OCI-LY7 (cell line): ENCODE results near the gene GRIK2.

Source experiments
- EZH2phosphoT487 ChIP-seq: fragments of 200-600 bp; sonication (generic); IDR thresholded peaks from 2 replicates; pipeline ENCODE4 v1.6.1; 2018; ENCODE audit warnings: low read depth, borderline replicate concordance, mild to moderate bottlenecking, mixed run types, antibody characterized with exemption, low read length, moderate library complexity, mixed read lengths
- TF ChIP-seq, protein P1 (sequence below): fragments of 200-600 bp; sonication (generic); conservative IDR thresholded peaks from 2 replicates; pipeline ENCODE4 v1.5.1; 2014; ENCODE audit warnings: mild to moderate bottlenecking, antibody characterized with exemption, low read length, moderate library complexity, mixed read lengths

GRCh38 chr6:102068349-102068929 is 674.9 kb downstream of the GRIK2 start:
- TF ChIP-seq, protein P1, sequence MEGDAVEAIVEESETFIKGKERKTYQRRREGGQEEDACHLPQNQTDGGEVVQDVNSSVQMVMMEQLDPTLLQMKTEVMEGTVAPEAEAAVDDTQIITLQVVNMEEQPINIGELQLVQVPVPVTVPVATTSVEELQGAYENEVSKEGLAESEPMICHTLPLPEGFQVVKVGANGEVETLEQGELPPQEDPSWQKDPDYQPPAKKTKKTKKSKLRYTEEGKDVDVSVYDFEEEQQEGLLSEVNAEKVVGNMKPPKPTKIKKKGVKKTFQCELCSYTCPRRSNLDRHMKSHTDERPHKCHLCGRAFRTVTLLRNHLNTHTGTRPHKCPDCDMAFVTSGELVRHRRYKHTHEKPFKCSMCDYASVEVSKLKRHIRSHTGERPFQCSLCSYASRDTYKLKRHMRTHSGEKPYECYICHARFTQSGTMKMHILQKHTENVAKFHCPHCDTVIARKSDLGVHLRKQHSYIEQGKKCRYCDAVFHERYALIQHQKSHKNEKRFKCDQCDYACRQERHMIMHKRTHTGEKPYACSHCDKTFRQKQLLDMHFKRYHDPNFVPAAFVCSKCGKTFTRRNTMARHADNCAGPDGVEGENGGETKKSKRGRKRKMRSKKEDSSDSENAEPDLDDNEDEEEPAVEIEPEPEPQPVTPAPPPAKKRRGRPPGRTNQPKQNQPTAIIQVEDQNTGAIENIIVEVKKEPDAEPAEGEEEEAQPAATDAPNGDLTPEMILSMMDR: no peak
- TF ChIP-seq EZH2phosphoT487: no peak
